Lower leg skin (tissue), 3 donors: ENCODE measurements around the gene IRAK1.

Experiments
- CTCF ChIP-seq, 3 donors: fragments of 450-650 bp; IDR thresholded peaks; one replicate each; pipeline ENCODE4 v1.5.1; 2016; ENCODE audit warnings: antibody characterized with exemption in 3 of 3, mild to moderate bottlenecking in 3 of 3, moderate library complexity in 2 of 3
- POLR2A ChIP-seq, 2 donors: fragments of 450-650 bp; IDR thresholded peaks; one replicate each; pipeline ENCODE4 v1.6.1; 2016 to 2017; ENCODE audit warnings: antibody characterized with exemption in 2 of 2, mild to moderate bottlenecking in 1 of 2, moderate library complexity in 1 of 2

GRCh38 chrX:154019061-154019621, 561 bp downstream of the IRAK1 start:
- TF ChIP-seq POLR2A (IDR thresholded peaks at IDR 0.05): no peak
- TF ChIP-seq CTCF (IDR thresholded peaks at IDR 0.05): no peak
